ENCODE measurements around the gene SRSF9. TPM values are rescaled to one million over a fixed set of nuclear protein-coding genes. Genes with fewer than 3 reads are reported as not detected.

SRSF9 gene
- total RNA-seq, 1 donor from 2014 or later = 113 TPM

DNA sequence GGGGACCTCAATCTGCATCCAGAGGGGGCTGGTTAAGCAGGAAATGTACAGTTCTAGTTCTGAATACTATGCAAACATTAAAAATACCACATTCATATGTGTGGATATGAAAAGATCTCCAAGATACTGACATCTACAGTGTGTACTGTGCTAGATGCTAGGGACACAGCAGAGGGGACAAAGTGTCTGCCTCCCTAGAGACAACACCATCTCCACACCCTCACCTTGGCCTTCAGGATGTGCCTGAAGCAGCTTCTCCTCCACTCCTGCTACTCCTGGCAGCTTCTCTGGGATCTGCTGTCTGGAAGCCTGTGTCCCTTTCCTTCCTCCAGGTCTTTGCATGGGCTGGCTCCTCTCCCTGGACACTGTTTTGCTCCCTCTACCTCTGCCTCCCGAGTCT, 10.7 kb upstream of the SRSF9 start:
- Mint-ChIP-seq H3K36me3 (ENCODE audit: low read depth) (peaks cover 3% of the 10 kb centered on the region), H3K4me1 (ENCODE audit: low read depth) (peaks cover 8% of the 10 kb centered on the region), H3K27ac (ENCODE audit: unreplicated experiment) (no peak overlapping the region), H3K4me3 (ENCODE audit: unreplicated experiment) (no peak overlapping the region), H3K27me3 (ENCODE audit: low read depth) (no peaks in the 10 kb centered on the region), H3K9me3 (ENCODE audit: low read depth) (no peaks in the 10 kb centered on the region)
- TF ChIP-seq, protein P1, sequence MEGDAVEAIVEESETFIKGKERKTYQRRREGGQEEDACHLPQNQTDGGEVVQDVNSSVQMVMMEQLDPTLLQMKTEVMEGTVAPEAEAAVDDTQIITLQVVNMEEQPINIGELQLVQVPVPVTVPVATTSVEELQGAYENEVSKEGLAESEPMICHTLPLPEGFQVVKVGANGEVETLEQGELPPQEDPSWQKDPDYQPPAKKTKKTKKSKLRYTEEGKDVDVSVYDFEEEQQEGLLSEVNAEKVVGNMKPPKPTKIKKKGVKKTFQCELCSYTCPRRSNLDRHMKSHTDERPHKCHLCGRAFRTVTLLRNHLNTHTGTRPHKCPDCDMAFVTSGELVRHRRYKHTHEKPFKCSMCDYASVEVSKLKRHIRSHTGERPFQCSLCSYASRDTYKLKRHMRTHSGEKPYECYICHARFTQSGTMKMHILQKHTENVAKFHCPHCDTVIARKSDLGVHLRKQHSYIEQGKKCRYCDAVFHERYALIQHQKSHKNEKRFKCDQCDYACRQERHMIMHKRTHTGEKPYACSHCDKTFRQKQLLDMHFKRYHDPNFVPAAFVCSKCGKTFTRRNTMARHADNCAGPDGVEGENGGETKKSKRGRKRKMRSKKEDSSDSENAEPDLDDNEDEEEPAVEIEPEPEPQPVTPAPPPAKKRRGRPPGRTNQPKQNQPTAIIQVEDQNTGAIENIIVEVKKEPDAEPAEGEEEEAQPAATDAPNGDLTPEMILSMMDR (IDR thresholded peaks at IDR 0.05) = no peak
- DNase-seq (ENCODE audit: low spot score) = no peak

DNA sequence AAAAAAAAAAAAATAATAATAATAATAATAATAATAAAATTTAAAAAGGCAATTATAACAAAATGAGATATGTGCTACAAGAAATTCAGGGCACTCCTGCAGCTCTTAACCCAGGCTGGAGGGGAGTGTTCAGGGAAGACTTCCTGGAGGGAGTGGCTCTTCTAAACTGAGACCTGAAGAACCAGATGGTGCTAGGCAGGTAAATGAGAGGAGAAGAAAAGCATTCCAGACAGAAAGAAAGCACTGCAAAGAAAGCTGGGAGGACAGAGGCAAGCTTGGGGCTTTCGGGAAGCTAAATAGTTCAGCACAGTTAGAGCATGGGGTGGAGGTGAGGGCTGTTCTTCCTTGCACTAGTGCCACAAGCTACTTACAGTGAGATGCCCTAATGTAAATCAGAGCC, 9.9 kb upstream of the SRSF9 start:
- peaks cover 3% of the 10 kb centered on the region for H3K36me3 Mint-ChIP-seq (ENCODE audit: low read depth)
- H3K9me3 Mint-ChIP-seq (ENCODE audit: low read depth) = no peaks in the 10 kb centered on the region
- H3K4me3 Mint-ChIP-seq (ENCODE audit: unreplicated experiment) = no peak overlapping the region
- H3K27me3 Mint-ChIP-seq (ENCODE audit: low read depth) = no peaks in the 10 kb centered on the region
- H3K4me1 Mint-ChIP-seq (ENCODE audit: low read depth) = peaks cover 15% of the 10 kb centered on the region
- TF ChIP-seq, protein P1 (IDR thresholded peaks at IDR 0.05) = no peak
- H3K27ac Mint-ChIP-seq (ENCODE audit: unreplicated experiment) = no peak overlapping the region
- DNase-seq (ENCODE audit: low spot score) = no peak

DNA sequence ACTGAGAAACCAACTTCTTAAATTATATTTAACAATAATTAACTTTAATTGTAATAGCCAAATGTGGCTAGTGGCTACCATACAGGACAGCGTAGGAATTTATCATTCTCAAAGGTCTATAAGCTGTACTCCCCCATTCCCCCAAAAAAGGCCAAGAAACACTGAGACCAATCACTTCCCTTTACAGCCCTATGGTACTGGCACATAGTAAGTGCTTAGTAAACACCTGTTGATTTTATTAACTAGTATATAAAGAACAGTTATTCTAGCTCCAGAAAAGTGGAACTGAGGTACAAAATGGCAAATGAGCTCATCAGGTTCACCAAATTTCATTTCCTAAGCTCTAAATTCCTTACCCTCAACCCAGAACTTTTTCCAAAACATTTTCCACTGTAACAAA, 6.1 kb upstream of the SRSF9 start:
- H3K36me3 Mint-ChIP-seq (ENCODE audit: low read depth) = no peaks in the 10 kb centered on the region
- H3K27me3 Mint-ChIP-seq (ENCODE audit: low read depth) = no peaks in the 10 kb centered on the region
- H3K9me3 Mint-ChIP-seq (ENCODE audit: low read depth) = no peaks in the 10 kb centered on the region
- TF ChIP-seq, protein P1 (IDR thresholded peaks at IDR 0.05) = no peak
- H3K27ac Mint-ChIP-seq (ENCODE audit: unreplicated experiment) = peak overlapping the region; percentile 41
- H3K4me1 Mint-ChIP-seq (ENCODE audit: low read depth) = peaks cover 35% of the 10 kb centered on the region
- H3K4me3 Mint-ChIP-seq (ENCODE audit: unreplicated experiment) = no peak overlapping the region
- DNase-seq (ENCODE audit: low spot score) = no peak

DNA sequence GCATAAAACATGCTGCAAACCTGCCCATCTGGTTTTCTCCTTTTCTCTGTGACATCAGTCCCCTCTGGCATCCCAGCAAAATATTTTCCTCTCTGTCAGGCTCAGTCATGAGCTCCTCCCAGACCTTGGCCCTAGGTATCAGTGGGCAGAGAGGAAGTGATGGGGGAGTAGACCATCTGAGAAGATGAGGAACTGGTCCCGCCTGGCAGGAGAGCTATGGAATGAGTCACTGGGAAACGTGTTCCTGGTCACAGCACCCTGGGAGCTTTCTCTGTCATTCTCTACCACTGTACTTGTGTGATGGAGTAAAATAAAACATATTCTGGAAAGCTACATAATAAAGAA, 5.0 kb upstream of the SRSF9 start:
- peaks cover 42% of the 10 kb centered on the region for H3K4me1 Mint-ChIP-seq (ENCODE audit: low read depth)
- peak overlapping the region; percentile 83 for H3K27ac Mint-ChIP-seq (ENCODE audit: unreplicated experiment)
- DNase-seq (ENCODE audit: low spot score) = no peak
- H3K9me3 Mint-ChIP-seq (ENCODE audit: low read depth) = no peaks in the 10 kb centered on the region
- H3K36me3 Mint-ChIP-seq (ENCODE audit: low read depth) = no peaks in the 10 kb centered on the region
- H3K27me3 Mint-ChIP-seq (ENCODE audit: low read depth) = no peaks in the 10 kb centered on the region
- H3K4me3 Mint-ChIP-seq (ENCODE audit: unreplicated experiment) = peak overlapping the region; percentile 44
- TF ChIP-seq, protein P1 (IDR thresholded peaks at IDR 0.05) = no peak

DNA sequence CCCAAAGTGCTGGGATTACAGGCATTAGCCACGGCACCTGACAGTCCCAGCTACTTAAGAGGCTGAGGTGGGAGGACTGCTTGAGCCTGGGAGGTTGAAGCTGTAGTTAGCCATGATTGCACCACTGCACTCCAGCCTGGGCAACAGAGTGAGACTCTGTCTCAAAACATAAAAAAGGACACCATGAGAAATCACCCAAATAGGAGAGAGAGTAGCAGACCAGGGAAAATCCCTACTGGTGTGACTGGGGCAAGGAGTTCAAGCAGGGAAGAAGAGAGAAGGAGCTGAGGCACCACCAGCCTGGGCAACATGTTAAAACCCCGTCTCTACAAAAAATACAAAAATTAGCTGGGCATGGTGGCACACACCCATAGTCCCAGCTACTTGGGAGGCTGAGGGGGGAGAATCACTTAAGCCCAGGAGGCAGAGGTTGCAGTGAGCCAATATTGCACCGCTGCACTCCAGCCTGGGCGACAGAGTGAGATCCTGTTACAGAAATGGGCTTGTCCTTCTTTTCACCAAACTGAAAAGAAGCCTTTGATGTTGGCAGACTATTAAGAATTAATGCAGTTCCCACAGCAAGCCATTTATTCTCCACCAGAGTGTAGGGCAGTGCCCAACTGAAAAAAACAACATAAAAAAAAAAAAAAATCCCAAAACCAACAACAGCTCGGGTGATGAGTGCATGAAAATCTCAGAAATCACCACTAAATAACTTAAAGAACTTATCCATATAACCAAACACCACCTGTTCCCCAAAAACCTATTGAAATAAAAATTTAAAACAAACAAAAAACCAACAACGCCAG, 4.5 kb upstream of the SRSF9 start:
- H3K9me3 Mint-ChIP-seq (ENCODE audit: low read depth) = no peaks in the 10 kb centered on the region
- DNase-seq (ENCODE audit: low spot score) = no peak
- H3K4me1 Mint-ChIP-seq (ENCODE audit: low read depth) = peaks cover 42% of the 10 kb centered on the region
- TF ChIP-seq, protein P1 (IDR thresholded peaks at IDR 0.05) = no peak
- peak overlapping the region; percentile 44 for H3K4me3 Mint-ChIP-seq (ENCODE audit: unreplicated experiment)
- no peaks in the 10 kb centered on the region for H3K36me3 Mint-ChIP-seq (ENCODE audit: low read depth)
- peak overlapping the region; percentile 83 for H3K27ac Mint-ChIP-seq (ENCODE audit: unreplicated experiment)
- H3K27me3 Mint-ChIP-seq (ENCODE audit: low read depth) = no peaks in the 10 kb centered on the region
